Adrenal gland (tissue), 12 donors: Measurements from ENCODE around the gene LPCAT1. TPM values are rescaled to one million over a fixed set of nuclear protein-coding genes. Genes with fewer than 3 reads are reported as not detected.

Experiments
- DNase-seq, 7 donors: peaks; one replicate each; pipeline ENCODE4 v3.0.0-alpha.2; 2019 to 2020
- H3K27ac ChIP-seq, 5 donors: fragments of 200-600 bp; sonication (generic) in 4 of 5; 1 replicate in 3 of 5; 2 replicates in 2 of 5; pipeline versions ENCODE4 v1.5.1 to v1.8.0; 2016 to 2020; ENCODE audit warnings: mild to moderate bottlenecking in 1 of 5
- H3K27me3 ChIP-seq: fragments of 200-600 bp; 2 replicates; pipeline ENCODE4 v1.8.0; 2021
- H3K36me3 ChIP-seq, 2 donors: fragments of 200-600 bp; replicated peaks in 1 of 2; 1 replicate in 1 of 2; 2 replicates in 1 of 2; pipeline versions ENCODE4 v1.5.1 to v1.8.0; 2018 to 2022
- H3K4me1 ChIP-seq, 2 donors: fragments of 200-600 bp; replicated peaks in 1 of 2; 1 replicate in 1 of 2; 2 replicates in 1 of 2; pipeline versions ENCODE4 v1.5.1 to v1.8.0; 2018 to 2021
- H3K4me3 ChIP-seq, 4 donors: fragments of 200-600 bp; sonication (generic) in 3 of 4; one replicate each; pipeline ENCODE4 v1.5.1; 2016 to 2018
- H3K9me3 ChIP-seq, 3 donors: fragments of 200-600 bp; sonication (generic) in 1 of 3; replicated peaks in 1 of 3; 1 replicate in 2 of 3; 2 replicates in 1 of 3; pipeline versions ENCODE4 v1.5.1 to v1.8.0; 2016 to 2021
- CTCF ChIP-seq, 6 experiments: fragments of 450-650 bp in 4 of 6; fragments of 200-600 bp in 2 of 6; sonication (generic) in 1 of 6; IDR thresholded peaks; 1 replicate in 5 of 6; 2 replicates in 1 of 6; pipeline versions ENCODE4 v1.5.1 to v1.8.0; 2016 to 2021; ENCODE audit warnings: antibody characterized with exemption in 6 of 6, mild to moderate bottlenecking in 2 of 6, moderate library complexity in 1 of 6
- POLR2A ChIP-seq, 2 donors: fragments of 450-650 bp; IDR thresholded peaks; one replicate each; pipeline ENCODE4 v1.6.1; 2017; ENCODE audit warnings: antibody characterized with exemption in 2 of 2, mild to moderate bottlenecking in 2 of 2, moderate library complexity in 1 of 2
- WGBS, 4 donors: extraction: QIAGEN DNeasy Blood & Tissue Kit in 2 of 4; methylation state at CpG; one replicate each; pipeline versions ENCODE4 v1.1.5 to v1.1.7; 2013 to 2017; 5-methylcytosine and 5-hydroxymethylcytosine counted together
- intact Hi-C, 2 donors: fragments of 100-400 bp; cut with DNase I; formaldehyde crosslinking; loops; one replicate each; pipeline versions ENCODE4 v1.14.1 to v1.15.0; 2022 to 2023
- polyA plus RNA-seq, 3 donors: library from polyadenylated mRNA; stranded (reverse); fragments of 200-250 nt in 2 of 3; fragments of 350-450 nt in 1 of 3; fragmentation: Illumina TruSeq in 1 of 3; extraction: RNeasy Lipid Tissue Mini Kit (QIAGEN cat#74804) in 1 of 3; gene quantifications; one replicate each; pipeline ENCODE4 v1.2.3, GENCODE V29; 2013 to 2014
- total RNA-seq, 9 donors: library from RNA; depleted of rRNA in 4 of 9; stranded (reverse); fragments of >200 nt in 4 of 9; fragments of 120-200 nt in 1 of 9; fragmentation: NEBNext Ultra II Directional in 1 of 9; extraction: Animal tissue kit (Norgen Biotek cat#: 25700) in 1 of 9; gene quantifications; one replicate each; pipeline versions ENCODE4 v1.1.0 to v1.2.4, GENCODE V29; 2013 to 2023
- donor health status: healthy with polysubstance abuse.
- donor health status: Bipolar disorder and iron deficiency.
- donor health status: DM: yes; HTN: yes; CAD: no.
- donor health status: DM: no; HTN: no; CAD: no.
- donor health status: DM: no; HTN: no; CAD: no.
- donor health status: DM: yes; HTN: yes; CAD: no.

Gene LPCAT1
- total and polyA plus RNA-seq, 12 donors, result 23.2 to 59.1 (median 42.6) TPM

- intact Hi-C loops, result no loop called here
- TF ChIP-seq CTCF (IDR thresholded peaks at IDR 0.05), result no peak
- no peak for TF ChIP-seq POLR2A (IDR thresholded peaks at IDR 0.05)
- no peak overlapping the region for H3K27ac ChIP-seq
- no peaks in the 10 kb centered on the region for H3K9me3 ChIP-seq
- DNase-seq, result peak in 1 of 7 donors; percentile 24
- H3K36me3 ChIP-seq, result no peaks in the 10 kb centered on the region
- no peaks in the 10 kb centered on the region for H3K4me1 ChIP-seq
- no peak overlapping the region for H3K4me3 ChIP-seq
- 50 to 82% (median 74%) methylated on average over 3 to 5 of the region's 5 CpGs for WGBS, 4 donors
- peaks cover 30% of the 10 kb centered on the region for H3K27me3 ChIP-seq
These were observed 75.2 kb downstream of the LPCAT1 start for GRCh38 chr5:1448511-1449011.

GRCh38 chr5:1447671-1448361 lies 75.9 kb downstream of the LPCAT1 start:
- TF ChIP-seq CTCF (IDR thresholded peaks at IDR 0.05) (no peak), POLR2A (IDR thresholded peaks at IDR 0.05) (no peak)
- no peak overlapping the region for H3K4me3 ChIP-seq
- no peaks in the 10 kb centered on the region for H3K9me3 ChIP-seq
- no peak overlapping the region for H3K27ac ChIP-seq
- no peaks in the 10 kb centered on the region for H3K36me3 ChIP-seq
- peak in 1 of 7 donors; percentile 11 for DNase-seq
- H3K27me3 ChIP-seq, result peaks cover 38% of the 10 kb centered on the region
- WGBS, 4 donors, result 62 to 79% (median 66%) methylated on average over 6 to 16 of the region's 16 CpGs
- intact Hi-C loops, result no loop called here
- no peaks in the 10 kb centered on the region for H3K4me1 ChIP-seq

- Histone ChIP-seq H3K9me3 (no peaks in the 10 kb centered on the region), H3K4me3 (no peak overlapping the region), H3K27me3 (peaks cover 48% of the 10 kb centered on the region), H3K36me3 (no peaks in the 10 kb centered on the region), H3K4me1 (no peaks in the 10 kb centered on the region), H3K27ac (no peak overlapping the region)
- no peak for DNase-seq
- TF ChIP-seq POLR2A (IDR thresholded peaks at IDR 0.05), result no peak
- no peak for TF ChIP-seq CTCF (IDR thresholded peaks at IDR 0.05)
- intact Hi-C loops, result no loop called here
- 37 to 70% (median 52%) methylated on average over 4 to 16 of the region's 16 CpGs for WGBS, 4 donors
These were observed 77.0 kb downstream of the LPCAT1 start for GRCh38 chr5:1446602-1447343.

DNA sequence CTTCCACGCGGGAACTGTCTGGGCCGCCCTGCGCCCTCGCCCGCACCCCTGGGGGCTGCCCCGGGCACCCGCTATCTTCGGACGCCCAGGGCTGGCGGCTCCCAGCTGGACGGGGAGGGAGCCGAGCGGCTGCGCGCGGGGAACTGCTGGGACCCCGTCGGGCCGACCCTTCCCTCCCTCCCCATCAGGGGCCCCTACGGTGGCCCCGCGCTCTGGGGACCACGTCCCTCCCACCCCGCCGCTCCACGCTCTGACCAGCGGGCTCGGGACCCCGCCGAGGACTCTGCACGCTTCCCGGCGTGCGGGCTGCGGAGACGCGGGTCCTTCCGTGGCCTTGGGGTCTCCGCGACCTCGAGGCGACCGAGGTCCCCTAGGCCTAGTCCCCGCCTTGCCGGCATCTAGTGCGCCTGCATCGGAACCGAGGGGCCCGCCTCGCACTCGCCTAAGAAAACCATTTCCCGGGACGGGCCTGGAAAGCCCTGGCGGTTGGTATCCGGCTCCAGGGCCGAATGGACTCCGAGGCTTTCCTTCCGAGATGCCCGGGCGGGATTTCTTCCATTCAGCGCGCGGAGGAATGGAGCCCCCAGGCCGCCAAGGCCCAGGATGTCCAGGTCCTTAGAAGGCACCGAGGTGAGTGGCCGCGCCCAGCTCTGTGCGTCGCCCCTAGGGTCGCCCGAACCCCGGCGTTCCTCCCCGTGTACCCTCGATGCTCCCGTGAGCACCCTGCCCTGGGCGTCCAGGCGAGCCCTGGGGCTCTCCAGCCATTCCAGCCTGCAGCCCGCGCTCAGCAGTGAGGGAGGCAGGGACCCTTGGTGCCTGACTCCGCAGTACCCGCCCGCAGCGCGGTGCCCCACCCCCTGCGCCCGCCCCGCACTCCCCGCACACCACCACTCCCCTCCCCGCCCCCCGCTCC lies 77.8 kb downstream of the LPCAT1 start:
- Histone ChIP-seq H3K27me3 (peaks cover 52% of the 10 kb centered on the region), H3K9me3 (no peaks in the 10 kb centered on the region), H3K27ac (no peak overlapping the region), H3K4me1 (no peaks in the 10 kb centered on the region), H3K4me3 (no peak overlapping the region), H3K36me3 (no peaks in the 10 kb centered on the region)
- WGBS, 4 donors, result 3 to 5% (median 3%) methylated on average over 26 to 92 of the region's 92 CpGs
- TF ChIP-seq CTCF (IDR thresholded peaks at IDR 0.05) (no peak), POLR2A (IDR thresholded peaks at IDR 0.05) (no peak)
- intact Hi-C loops, result no loop called here
- no peak for DNase-seq
